Neutrophil (primary cell): ENCODE data around the gene LYZL1.

Experiments used
- H3K27ac ChIP-seq: fragments of 200-600 bp; sonication (generic); 2 replicates; pipeline ENCODE4 v1.5.1; 2016; ENCODE audit warnings: mild to moderate bottlenecking, moderate library complexity
- H3K27me3 ChIP-seq: fragments of 200-600 bp; sonication (generic); 2 replicates; pipeline ENCODE4 v1.6.0; 2016; ENCODE audit warnings: mild to moderate bottlenecking
- H3K36me3 ChIP-seq: fragments of 200-600 bp; sonication (generic); 2 replicates; pipeline ENCODE4 v1.5.1; 2017
- H3K4me1 ChIP-seq, 2 experiments: fragments of 200-600 bp in 1 of 2; sonication (generic) in 1 of 2; 1 replicate in 1 of 2; 2 replicates in 1 of 2; pipeline versions ENCODE4 v1.5.1 to v1.6.1; 2013 to 2016; ENCODE audit warnings: low read depth in 1 of 2, low read length in 1 of 2, mild to moderate bottlenecking in 1 of 2, moderate library complexity in 1 of 2; ENCODE audit not compliant: control insufficient read depth in 1 of 2, insufficient read depth in 1 of 2
- H3K4me3 ChIP-seq, 2 experiments: fragments of 200-600 bp in 1 of 2; sonication (generic) in 1 of 2; 1 replicate in 1 of 2; 2 replicates in 1 of 2; pipeline ENCODE4 v1.5.1; 2013 to 2016; ENCODE audit warnings: low read depth in 1 of 2, low read length in 1 of 2, mild to moderate bottlenecking in 1 of 2, moderate library complexity in 1 of 2
- H3K9me3 ChIP-seq: fragments of 200-600 bp; sonication (generic); 2 replicates; pipeline ENCODE4 v1.5.1; 2016
- TF ChIP-seq, protein P1 (sequence below): fragments of 200-600 bp; sonication (generic); IDR thresholded peaks from 2 replicates; pipeline ENCODE4 v1.5.1; 2016; ENCODE audit warnings: antibody characterized with exemption

Gene LYZL1

DNA sequence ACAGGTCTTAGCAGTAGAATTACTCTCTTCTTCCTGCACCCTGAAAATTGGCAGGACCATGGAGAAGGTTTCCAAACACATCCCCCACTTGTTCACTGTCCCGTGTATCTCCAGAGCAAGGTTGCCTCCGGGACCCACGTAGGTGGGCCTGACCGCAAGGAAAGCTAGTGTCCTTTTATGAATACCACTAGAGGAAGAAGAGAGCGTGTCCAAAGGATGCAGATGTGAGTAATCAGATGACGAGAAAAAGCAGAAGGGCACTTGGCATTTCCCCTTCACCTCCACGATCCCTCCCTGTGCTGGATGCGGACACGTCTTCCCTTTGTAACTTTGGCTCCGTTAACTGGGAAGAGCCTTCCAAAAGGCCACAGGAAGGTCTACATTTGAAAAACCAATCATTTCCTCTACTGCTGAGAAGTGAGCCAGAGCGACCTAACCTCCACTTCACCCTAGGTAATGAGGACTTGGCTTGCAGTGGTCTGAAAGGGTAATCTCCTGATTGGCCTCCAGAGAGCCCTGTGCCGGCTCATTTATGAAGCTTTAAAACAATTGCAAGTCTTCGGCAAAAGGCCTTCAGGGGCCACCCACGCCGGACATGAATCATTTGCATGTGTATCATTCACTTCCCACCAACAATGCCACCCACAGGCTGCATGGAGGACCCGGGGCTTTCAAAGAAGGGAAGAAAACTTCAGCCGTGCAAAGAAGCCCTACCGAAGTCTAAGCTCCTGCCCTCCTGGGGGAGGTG lies 55.4 kb downstream of the LYZL1 start:
- Histone ChIP-seq H3K36me3 (no peaks in the 10 kb centered on the region), H3K4me1 (no peaks in the 10 kb centered on the region), H3K4me3 (no peak overlapping the region), H3K27ac (no peak overlapping the region), H3K9me3 (no peaks in the 10 kb centered on the region), H3K27me3 (peaks cover 12% of the 10 kb centered on the region)
- TF ChIP-seq, protein P1, sequence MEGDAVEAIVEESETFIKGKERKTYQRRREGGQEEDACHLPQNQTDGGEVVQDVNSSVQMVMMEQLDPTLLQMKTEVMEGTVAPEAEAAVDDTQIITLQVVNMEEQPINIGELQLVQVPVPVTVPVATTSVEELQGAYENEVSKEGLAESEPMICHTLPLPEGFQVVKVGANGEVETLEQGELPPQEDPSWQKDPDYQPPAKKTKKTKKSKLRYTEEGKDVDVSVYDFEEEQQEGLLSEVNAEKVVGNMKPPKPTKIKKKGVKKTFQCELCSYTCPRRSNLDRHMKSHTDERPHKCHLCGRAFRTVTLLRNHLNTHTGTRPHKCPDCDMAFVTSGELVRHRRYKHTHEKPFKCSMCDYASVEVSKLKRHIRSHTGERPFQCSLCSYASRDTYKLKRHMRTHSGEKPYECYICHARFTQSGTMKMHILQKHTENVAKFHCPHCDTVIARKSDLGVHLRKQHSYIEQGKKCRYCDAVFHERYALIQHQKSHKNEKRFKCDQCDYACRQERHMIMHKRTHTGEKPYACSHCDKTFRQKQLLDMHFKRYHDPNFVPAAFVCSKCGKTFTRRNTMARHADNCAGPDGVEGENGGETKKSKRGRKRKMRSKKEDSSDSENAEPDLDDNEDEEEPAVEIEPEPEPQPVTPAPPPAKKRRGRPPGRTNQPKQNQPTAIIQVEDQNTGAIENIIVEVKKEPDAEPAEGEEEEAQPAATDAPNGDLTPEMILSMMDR, result no peak

DNA sequence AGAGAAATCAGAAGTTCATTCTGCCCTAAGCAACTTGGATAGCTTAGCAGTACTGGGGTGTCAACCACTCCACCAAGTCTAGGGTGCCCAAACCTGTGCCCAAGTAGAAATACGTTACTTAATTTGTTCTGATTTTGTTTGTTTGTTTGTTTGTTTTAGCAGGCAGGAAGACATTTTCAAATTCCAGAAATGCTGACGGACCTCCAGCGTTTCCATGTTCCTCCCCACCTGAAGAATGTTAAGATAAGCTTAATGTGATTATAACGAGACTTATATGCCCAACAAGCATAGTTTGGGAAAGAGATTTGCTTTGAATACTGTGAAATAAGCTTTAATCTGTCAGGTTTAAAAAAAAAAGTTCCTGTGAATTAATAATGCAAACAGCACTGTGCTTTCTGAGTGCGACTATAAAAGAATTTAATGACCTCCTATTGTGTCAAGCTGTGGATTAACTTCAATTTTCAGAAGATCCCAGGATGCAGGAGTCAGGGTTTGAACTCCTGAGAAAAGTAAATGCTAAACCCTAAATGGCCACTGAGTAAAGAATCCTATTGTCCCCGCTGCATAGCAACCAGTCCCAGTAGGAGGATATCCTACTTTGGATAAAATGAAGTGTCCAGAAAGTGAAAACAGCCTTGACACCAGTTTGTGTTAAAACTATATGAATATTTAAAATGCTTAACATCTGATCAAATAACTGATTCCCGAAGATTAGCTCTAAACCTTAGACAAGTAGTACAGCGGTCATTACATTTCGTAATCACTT lies 56.5 kb downstream of the LYZL1 start:
- peaks cover 14% of the 10 kb centered on the region for H3K27me3 ChIP-seq
- H3K9me3 ChIP-seq, result no peaks in the 10 kb centered on the region
- H3K4me1 ChIP-seq, result no peaks in the 10 kb centered on the region
- TF ChIP-seq, protein P1, result no peak
- no peaks in the 10 kb centered on the region for H3K36me3 ChIP-seq
- H3K4me3 ChIP-seq, result no peak overlapping the region
- H3K27ac ChIP-seq, result no peak overlapping the region

DNA sequence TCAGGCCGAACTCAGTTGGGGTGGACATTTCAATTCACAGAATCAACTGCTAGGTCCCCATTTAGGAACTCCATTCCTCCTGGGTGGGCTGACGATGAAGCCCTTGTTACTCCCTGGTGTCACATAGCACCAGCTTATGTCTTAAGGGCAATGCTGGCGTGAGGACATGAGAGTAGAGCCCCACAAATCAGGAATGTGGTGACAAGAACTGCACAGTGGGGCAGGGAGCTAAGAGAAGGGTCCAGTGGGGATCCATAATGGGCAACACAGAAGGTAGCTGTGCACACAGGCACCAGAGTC lies 57.0 kb downstream of the LYZL1 start:
- no peaks in the 10 kb centered on the region for H3K36me3 ChIP-seq

DNA sequence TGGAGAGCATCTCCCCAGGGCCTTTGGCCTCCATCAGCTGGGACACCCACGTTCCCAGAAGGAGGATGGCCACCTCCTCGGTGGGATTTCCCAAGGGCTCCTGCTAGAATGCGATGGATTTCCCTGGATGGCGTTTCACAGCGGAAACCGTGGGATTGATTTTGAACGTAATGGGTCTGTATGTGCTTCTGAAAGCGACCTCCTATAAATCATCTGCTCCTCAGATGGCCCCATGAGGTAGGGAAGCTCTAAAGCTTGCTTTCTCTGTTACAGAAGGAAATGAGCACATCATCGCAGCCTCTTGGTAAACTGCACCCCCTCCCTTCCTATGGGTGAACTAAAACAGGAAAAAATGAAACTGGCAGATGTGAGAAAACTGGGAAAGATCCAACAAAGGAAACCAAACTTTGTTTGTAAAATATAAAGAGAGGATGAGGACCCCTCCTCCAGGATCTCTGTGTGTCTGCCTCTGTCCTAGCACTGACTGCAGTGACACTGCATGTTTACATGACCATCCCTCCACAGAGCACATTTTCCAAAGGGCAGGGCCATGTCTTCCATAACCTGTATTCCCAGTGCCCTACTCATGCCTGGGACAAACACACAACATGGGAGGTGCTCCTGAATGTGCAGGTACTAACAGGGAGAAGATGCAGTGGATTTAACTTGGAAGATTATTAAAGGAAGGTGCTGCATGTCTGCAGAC lies 57.6 kb downstream of the LYZL1 start:
- TF ChIP-seq, protein P1, result no peak
- no peak overlapping the region for H3K4me3 ChIP-seq
- no peaks in the 10 kb centered on the region for H3K36me3 ChIP-seq
- no peaks in the 10 kb centered on the region for H3K4me1 ChIP-seq
- no peak overlapping the region for H3K27ac ChIP-seq
- H3K27me3 ChIP-seq, result peaks cover 15% of the 10 kb centered on the region
- H3K9me3 ChIP-seq, result no peaks in the 10 kb centered on the region

More for the DNA sequence above, 57.0 kb downstream of the LYZL1 start:
- Histone ChIP-seq H3K4me1 (no peaks in the 10 kb centered on the region), H3K27me3 (peaks cover 15% of the 10 kb centered on the region), H3K27ac (no peak overlapping the region), H3K9me3 (no peaks in the 10 kb centered on the region), H3K4me3 (no peak overlapping the region)
- TF ChIP-seq, protein P1, result no peak

DNA sequence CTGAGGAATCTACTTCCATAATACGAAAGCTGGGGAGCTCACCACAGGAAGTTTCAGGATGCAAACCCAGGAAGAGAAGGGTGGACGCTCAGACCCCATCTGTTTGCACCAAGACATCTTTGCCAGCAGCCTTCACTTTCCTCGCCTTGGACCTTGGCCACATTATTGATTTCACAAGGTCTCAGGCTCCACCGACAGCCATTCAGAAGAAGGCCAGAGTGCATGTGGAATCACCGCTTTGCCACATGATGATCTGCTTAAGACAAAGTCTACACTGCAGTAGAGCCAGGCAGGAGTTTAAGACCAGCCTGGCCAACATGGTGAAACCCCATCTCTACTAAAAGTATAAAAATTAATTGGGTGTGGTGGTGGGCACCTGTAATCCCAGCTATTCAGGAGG lies 60.0 kb downstream of the LYZL1 start:
- Histone ChIP-seq H3K27me3 (peaks cover 18% of the 10 kb centered on the region), H3K4me1 (no peaks in the 10 kb centered on the region), H3K36me3 (no peaks in the 10 kb centered on the region), H3K9me3 (no peaks in the 10 kb centered on the region), H3K4me3 (no peak overlapping the region), H3K27ac (no peak overlapping the region)
- TF ChIP-seq, protein P1, result no peak
